GM19240 (cell line): ENCODE data around the gene RBMS1.

Source experiments
- DNase-seq: peaks from one replicate; pipeline ENCODE4 v3.0.0; 2011; ENCODE audit warnings: low spot score; ENCODE audit not compliant: insufficient read length

Gene RBMS1, protein sequence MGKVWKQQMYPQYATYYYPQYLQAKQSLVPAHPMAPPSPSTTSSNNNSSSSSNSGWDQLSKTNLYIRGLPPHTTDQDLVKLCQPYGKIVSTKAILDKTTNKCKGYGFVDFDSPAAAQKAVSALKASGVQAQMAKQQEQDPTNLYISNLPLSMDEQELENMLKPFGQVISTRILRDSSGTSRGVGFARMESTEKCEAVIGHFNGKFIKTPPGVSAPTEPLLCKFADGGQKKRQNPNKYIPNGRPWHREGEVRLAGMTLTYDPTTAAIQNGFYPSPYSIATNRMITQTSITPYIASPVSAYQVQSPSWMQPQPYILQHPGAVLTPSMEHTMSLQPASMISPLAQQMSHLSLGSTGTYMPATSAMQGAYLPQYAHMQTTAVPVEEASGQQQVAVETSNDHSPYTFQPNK

DNA sequence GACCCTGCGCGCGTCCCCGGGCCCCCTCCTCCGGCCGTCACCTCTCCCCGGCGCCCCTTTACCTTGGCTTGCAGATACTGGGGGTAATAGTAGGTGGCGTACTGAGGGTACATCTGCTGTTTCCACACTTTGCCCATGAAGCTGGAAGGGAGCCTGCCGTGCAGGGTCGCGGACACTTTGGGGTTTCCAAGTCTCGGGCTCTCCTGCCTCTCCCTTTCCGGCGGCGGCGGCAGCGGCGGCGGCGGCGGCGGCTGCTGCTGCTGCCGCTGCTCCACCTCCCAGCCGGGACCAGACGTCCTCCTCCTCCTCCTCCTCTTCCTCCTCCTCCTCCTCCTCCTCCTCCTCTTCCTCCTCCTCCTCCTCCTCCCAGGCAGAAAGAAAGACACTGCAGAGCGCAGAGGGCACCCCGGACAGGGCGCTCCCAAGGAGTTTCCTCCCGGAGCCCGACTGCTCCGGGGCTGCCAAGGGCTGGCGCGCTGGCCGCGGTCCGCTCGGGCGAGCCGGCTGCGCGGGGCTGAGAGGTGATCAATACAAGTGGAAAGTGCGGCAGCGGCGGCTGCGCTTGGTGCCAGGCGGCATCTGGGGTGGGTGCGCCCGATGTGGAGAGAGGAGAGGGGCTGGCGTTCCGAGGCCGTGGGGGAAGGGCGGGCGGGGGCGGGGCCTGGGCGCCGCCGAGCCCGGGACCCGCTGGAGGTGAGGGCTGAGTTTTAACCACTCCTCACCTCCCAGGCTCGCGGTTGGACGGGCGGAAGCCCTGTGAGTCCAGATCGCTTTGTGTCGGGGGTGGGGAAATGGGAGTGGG, at the start of gene RBMS1:
Gene RBMS1, minus strand, starts transcription at position 581 of the 802 bp plus-strand sequence. Its CDS starts 444 bp downstream, at position 137.
- DNase-seq = no peak

GRCh38 chr2:160541745-160542144, 48.1 kb upstream of the RBMS1 start:
- no peak for DNase-seq

DNA sequence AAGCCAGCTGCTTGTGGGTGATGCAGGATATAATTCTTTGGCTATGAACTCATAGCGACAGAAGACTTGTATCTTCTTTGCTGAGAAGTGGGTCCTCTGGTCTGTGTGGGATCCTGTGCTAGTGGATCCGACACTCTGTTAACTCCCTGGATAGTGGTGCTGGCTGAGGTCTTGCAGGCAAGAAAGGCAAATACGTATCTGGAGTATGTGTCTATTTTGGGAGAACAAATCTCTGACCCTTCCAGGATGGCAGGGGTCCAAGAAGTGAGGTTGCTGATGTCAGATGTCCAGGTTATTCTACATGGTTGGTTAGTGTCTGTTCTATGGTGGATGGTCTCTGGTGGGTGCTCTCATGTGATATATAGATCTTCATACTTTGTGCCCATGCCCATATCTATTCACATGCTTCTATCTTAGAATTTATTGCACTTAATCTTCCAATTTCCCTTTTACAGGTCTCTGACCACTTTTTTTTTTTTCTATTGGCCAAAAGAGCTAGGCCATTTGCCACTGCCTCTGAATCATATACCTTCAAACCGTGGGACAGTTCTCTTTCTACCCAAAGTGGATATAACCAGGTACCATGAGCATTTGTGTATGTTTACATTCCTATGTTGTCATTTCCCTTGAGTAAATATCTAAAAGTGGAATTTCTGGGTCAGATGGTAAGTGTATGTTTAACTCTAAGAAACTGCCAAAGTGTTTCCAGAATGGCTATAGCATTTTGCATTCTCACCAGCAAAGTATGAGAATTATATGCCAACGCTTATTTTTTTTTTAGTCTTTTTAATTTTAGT, 45.1 kb upstream of the RBMS1 start:
- no peak for DNase-seq

GRCh38 chr2:160538115-160538514, 44.5 kb upstream of the RBMS1 start:
- no peak for DNase-seq

DNA sequence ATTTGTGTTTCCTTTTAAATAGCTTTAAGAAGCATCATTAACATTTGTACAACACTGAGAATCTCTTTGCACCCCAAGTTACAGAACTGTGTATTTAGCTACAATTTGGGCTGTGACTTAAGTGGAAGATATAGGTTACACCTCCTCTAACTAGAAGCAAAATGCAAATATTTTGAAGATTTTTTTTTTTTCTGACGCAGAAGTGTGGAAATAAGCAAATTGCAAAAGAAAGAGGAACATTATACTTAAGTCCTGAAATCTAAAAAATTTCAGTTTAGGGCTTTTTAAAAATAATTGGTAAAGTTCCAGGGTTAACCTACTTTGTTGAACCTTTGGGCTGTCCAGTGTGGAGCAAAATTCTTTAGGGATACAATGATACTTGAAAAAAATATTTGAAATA, 41.4 kb upstream of the RBMS1 start:
- DNase-seq = no peak

DNA sequence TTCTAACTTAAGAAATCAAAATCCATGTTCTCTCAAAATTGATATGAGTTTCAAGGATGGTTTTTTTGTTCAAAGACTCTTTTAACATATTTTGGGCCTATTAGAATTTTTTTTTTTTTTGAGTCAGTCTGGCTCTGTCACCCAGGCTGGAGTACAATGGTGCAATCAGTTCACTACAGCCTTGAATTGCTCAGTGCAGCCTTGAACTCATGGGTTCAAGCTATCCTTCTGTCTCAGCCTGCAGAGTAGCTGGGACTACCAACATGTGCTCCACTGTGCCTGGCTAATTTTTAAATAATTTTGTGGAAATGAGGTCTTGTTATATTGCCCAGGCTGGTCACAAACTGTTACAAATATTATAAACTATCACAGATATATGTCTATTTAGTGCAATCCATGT, 40.6 kb upstream of the RBMS1 start:
- no peak for DNase-seq

DNA sequence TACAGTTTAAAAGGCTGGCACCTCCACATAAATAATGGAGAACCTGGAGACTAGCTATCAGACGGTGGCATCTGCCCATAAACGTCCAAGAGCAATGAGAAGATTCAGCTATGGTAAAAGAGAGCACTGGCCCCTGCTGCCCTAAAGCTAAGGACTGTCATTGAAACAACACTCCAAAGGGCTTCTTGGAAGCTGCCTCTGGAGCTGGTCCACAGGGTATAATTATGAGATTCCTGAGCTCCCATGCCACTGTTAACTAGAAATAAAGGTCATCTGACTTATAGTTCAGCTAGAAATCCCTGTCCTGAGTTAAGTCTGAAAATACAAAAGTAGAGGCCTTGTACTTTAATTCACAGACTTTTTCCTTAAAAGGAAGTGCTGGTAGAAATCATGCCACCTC, 39.9 kb upstream of the RBMS1 start:
- DNase-seq = no peak

DNA sequence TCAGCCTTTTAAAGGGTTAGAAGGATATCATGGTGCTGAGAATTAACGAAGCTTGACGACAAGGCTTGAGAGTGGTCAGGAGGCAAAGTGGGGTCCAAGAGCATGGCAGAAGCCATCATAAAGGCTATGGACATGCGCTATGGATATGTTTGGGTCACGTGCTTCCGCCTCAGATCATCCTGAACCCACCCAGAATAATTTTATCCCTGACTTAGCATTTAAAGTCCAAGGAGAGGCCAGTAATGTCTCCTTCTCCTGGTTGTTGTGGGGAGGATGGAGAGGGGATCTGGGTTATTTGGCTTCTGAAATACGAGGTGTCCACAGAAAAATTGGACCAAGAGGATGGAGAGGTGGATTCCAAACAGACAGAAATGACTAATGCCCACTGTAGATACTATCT, 38.8 kb upstream of the RBMS1 start:
- DNase-seq = no peak

- no peak for DNase-seq
Measured at GRCh38 chr2:160522951-160523710, 29.5 kb upstream of the RBMS1 start.

GRCh38 chr2:160517731-160518130, 24.1 kb upstream of the RBMS1 start:
- DNase-seq = no peak

DNA sequence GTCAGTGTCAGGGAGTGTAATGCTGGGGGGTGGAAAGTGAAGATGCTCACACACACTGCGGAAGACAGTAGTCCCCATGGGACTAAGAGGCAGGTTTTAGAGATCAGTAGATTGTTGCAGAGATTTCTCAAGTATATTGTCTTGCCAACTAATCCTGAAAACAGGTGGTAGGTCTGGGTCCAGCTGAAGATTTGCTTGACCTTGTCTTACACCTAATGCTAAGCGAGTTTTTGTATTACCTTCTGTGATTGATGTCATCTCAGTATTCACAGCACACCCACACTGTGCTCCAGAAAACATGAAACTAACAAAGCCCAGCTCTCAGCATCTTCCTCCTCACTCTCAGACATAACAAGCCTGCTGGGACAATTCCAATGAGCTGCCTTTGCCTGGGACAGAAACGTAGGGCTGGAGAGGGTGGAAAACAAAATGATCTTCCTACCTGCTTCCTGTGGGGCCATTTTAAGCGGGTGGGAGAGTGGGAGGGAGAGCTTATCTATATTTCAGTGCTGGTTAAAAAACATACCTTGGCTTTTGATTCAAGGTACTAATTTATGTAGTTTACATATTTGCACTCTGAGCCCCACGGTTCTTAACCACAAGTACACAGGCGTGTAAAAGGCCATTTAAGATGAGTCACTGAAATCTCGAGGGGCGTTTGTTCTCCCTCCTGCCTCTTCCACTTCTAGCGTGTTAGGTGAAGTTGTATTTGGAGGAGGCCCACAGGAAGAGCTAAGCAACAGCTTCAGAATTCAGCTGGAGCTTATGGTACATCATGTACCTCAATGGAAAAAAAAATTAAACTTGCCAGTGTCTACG, 23.1 kb upstream of the RBMS1 start:
- DNase-seq = no peak

DNA sequence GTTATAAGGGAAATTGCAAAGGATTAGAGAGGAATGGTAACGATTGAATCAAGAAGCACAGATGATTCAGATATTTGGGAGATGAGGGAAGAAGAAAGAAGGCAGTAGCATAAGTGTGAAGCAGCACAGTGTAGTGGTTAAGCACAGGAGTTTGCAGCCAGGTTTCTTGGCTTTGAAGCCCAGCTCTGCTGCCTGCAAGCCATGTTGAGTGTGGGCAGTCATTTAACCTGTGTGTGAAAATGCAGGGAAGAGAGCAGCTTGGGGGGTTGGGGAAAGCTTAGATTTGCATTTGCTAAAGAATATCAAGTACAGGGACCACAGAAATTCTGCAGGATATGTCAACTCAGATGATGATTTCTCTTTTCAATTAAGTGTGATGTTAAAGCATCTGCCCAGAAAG, 21.5 kb upstream of the RBMS1 start:
- no peak for DNase-seq

DNA sequence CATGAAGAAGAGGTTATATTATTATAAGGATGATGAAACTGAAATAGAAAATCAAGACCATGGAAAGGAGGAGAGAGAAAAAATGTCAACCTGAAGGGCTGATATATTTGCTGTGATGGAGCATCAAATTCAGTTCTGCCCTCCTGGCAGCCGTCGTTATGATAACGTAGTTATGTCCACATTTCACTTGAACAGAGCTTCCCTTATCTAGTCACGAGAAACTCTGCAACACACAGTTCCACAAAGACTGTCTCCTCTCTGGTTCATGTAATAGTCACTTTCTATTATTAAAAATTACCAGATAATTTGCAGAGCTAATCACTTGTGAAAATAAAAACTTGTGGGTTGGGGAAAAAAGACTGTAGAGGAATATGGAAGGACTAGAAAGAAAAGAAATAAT, 19.5 kb upstream of the RBMS1 start:
- no peak for DNase-seq

GRCh38 chr2:160512491-160512890, 18.9 kb upstream of the RBMS1 start:
- no peak for DNase-seq

GRCh38 chr2:160510617-160511016, 17.0 kb upstream of the RBMS1 start:
- DNase-seq = no peak

DNA sequence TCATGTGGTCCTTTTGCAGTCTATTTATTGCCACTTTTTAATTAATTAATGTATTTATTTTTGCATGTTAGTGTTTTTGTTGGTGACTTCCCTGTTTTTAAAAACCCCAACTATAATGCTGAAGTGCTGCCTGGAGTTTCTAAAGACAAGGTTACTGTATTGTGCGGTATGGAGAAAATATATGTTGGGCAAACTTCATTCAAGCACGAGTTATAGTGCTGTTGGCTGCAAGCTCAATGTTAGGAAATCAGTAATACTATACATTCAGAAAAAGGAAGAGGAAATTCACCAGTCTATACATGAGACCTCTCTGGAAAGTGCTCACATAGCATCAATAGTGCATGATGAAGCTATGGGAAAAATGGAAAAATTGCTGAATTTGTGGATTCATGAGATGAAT, 15.4 kb upstream of the RBMS1 start:
- DNase-seq = no peak

DNA sequence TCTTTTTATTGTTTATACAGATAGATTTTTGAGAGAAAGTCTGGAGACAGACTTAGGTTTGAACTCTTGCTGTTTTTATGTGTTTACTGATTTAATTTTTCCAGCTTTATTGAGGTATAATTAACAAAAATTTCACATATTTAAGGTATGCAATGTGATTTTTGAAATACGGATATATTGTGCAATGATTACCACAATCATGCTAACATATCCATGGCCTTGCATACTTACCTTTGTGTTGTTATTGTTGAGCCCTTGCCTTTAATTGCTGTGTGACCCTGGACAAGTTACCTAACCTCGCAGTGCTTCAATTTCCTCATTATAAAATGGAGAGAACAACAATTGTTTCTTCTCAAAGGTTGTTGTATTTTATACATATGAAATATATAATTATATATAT, 13.9 kb upstream of the RBMS1 start:
- no peak for DNase-seq

DNA sequence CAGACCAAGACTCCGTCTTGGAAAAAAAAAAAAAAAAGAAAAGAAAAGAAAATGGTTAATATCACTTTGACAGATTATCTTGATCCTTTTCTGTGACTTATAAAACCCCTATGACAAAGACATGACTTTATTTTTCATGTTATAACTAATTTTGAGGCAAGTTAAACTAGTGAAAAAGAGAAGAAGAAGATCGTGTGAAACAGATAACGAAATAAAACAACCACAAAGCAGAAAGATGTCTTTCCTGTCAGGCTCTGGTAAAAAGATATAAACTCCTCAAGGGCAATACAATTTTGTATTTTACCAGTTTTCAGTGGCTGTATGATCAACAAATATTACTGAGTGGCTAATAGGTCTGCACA, 13.4 kb upstream of the RBMS1 start:
- no peak for DNase-seq

- DNase-seq = no peak
Measured at GRCh38 chr2:160506371-160507045, 12.9 kb upstream of the RBMS1 start.

- no peak for DNase-seq
Measured at GRCh38 chr2:160505256-160505655, 11.6 kb upstream of the RBMS1 start.
